CD1c-positive myeloid dendritic cell (primary cell): ENCODE measurements around the gene FSIP2.

Experiments
- DNase-seq: peaks from one replicate; pipeline ENCODE4 v3.0.0-alpha.2; 2016; ENCODE audit errors: extremely low spot score

Gene FSIP2, protein sequence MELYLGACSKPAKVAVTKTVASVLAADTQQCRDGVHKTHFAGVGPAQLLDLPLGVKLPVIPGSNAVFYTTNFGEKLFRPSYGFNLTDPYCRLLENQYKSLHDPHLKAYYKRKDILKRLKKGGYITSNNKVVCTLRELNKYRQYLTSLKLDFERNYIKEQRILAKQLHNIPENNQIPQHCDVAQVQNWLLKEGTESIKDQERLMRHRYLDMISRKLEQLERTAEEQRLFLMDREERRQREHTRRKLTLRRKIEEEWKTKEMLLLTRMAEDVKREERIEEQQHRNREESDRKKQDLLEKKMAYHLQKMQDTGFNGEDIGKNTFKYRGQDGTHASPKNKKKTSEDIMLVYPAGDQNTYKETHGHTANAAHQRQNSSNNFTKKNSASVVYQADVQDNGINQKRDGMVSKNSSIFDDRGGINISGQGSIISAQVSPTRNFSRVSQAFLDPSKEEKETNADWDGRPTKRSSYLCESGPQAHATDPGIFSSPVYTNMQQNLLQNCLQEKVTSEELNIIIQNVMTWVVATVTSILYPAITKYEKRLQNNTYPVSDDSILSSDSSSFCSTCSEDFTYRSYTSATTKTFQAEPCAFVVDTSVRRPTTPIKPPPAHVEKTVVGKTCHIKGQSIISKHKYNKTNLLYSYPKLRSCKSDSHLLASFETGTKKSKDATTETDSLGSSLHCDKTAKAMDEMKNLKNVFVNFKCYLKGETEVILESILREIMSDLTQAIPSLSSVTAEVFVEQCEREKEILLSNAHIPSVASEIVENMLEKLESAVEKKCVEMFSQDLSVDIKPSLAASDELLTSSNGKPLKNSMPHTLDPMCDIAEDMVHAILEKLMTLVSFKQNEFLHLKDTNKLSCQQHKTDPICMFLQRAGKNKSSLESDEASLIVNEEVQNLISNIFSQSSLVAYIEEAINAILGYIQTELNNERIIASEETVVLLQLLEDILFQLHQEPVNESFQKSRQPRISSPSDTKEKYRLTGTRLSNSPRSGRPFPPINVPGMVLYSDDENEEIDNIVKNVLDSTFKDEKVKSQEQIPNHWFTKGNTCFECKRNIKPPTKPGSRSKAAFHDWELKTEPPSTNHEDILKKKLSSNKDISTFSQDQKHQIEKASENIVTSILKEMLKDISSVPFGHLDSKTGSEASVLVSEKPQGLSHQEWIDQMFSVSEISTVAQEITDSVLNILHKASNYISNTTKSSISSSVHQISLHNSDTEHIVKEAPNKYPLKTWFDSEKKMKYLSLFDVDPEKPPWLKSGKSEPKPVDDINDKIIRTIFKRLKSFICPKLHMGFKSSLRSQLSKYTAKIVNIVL (N-terminal part only)

DNA sequence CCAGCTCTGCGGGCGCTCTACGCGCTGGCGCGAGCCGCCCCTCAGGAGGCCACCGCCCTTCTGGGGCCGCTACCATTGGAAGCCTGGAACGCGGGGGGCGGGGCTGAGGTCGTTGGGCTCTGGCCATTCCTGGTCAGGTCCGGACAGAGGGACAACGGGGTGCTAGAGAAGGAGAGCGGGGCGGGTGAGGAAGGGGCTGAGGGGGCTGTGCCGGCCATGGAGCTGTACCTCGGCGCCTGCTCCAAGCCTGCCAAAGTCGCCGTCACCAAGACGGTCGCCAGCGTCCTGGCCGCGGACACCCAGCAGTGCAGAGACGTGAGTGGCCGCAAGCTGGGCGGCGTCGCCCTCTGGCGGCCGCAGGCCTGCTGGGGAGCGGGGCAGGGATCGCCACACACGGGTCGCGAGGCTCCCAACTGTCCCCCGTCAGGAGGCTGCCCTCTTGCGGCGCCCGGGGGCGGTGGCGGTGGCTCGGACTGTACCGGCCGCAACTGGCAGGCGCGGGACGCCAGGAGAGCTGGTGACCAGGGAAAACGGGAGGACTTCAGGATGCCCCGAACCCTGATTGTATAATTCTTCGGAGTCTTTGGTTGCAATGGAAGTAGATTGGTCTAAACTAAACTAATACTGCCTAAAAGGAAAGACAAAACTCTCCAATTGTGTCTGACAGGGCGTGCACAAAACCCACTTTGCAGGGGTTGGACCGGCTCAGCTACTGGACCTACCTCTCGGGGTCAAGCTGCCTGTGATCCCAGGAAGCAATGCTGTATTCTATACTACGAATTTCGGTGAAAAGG lies at the start of gene FSIP2:
Gene FSIP2, plus strand, starts transcription at position 126 of the 794 bp plus-strand sequence. Its CDS starts 91 bp downstream, at position 217.
- DNase-seq = peak; percentile 69

DNA sequence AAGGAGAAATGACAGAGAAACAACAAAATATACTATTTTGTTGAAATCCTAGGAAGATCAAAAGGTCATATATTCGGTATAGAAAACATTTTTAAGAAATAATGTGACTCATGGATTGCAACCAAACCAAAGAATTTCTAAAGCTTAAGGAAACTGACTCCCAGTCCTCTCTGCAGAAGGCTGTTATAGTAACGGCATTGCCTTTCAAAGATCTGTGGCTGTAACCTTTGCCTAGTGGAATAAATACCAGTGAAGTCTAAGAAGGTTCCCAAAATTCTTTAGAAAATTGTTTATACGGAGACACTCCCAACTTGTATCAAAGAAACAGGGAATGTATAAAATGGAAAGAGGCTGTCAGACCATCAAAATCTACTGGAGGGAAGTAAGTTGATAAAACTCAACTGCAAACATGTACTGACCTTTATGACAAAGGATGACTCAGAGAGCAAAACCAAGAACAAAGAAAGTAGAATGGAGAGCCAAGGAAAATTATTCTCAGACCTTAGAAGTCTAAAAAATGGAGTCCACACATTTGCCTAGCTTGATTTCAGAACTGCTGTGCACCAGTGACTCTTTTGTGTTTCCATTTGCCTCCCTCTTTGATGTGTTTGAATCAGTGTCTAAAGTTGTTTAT lies 48.6 kb upstream of the FSIP2 start:
- no peak for DNase-seq

DNA sequence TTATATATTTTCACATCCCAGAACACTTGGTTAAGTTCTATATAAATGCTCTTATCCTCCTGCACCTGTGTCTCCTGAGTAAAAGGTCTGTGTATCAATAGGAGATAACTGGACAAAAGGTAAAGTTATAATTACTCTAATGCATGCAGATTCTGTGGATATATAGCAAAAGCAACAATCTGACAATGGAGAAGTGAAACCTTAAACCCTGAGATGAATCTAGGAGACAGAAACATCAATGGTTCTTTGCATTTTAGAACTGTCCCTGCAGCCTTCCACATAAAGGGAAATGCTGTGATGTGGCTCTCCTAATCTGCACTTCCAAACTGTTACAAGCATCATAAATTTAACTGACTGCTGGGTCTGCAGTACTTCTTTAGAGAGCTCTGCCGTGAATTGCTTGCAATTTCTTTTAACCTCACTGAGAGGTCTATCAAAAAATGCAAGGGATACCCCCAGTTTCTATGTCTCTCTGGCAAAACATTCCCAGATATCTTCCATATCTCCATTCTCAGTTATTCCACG lies 42.8 kb upstream of the FSIP2 start:
- no peak for DNase-seq

DNA sequence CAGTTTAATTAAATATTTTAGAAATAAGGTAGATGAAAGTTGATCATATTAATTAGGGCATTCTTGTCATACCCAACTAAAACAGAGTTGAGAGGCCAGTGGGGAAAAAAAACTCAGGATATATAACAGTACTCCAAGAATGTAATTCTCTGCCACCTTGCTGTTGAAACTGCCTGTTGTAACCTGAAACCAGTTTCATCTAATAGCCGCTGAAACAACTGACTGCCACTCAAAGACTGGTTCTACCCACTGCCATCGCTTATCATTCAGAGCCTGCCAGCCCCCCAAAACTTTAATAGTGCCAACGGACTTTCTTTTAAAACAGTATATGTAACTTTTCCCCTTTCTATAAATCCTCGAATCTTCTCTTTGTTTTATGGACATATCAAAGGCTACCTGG lies 37.7 kb upstream of the FSIP2 start:
- no peak for DNase-seq

DNA sequence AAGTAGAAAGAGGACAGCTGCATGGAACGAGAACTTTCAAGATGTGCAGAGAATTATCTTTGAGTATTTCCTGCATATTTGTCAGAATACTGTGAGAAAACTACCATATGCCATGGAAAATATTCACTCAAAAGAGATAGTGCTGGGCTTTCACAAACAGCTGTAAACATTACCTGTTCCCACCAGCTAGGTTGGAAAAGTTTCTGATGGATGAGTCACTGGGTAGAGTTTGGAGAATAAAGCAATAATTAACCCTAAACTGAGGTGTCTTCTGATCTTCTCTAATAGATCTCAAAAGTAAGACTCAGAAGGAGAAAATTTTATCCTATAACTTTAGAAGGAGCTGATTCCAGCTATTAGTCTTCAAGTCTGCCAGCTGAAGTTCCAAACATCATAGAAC lies 3.9 kb upstream of the FSIP2 start:
- DNase-seq = no peak

DNA sequence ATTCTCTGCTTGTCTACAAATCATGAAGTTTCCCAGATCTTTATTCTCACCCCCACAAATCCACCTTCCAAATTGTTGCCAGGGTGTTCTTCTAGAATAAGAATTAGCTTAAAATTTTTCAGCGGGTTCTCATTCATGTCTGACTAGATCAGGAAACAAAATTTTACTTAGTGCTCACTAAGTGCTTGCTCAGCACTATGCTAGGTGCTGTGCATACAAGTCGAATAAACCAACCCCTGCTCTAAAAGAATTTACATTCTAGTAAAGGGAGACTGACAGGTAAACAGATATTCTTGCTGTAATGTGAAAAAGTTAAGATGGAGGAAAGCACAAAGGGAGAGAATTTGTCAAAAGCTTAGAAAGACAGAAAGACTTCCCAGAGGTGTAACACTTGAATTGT lies 2.4 kb upstream of the FSIP2 start:
- DNase-seq = no peak

DNA sequence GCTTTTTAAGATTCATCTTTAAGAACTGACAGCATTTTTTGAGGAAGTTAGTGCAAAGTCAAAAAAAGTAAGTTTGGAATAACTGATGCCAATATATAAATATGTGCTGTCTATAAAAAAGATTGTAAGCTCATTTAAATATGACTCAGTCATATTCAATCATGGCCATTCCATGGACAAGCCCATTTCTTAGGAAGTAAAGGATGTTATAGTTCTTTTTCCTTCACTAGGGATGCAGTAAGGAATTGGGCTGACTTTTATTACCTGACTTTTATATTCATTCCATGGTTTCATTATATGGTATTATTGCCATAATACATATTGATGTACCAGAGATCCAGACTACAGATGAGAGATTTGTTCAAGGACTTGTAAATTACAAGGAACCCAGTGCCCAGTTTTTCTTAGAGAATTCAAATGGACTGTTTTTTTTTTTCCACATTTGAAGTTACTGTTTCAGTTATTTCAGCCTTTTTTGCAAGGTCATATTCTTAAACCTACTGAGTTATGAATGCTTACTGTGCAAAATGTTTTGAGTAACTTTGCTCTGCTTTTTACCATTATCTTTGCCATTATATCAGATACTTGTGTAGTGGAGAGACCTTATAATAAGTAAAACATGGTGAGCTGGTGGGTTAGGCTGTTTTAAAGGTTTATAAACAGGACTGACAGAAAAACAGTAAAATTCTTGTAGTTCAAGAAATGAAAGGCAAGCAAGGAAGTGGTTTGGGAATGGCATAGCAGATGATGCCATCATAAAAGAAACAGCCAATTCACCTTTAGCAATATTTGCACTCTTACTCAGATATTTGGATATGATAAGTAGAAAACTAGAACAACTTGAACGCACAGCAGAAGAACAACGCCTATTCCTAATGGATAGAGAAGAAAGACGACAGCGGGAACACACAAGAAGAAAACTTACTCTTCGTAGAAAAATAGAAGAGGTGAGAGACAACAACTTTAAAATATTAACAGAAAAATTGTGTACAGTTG lies 7.6 kb downstream of the FSIP2 start:
- no peak for DNase-seq

DNA sequence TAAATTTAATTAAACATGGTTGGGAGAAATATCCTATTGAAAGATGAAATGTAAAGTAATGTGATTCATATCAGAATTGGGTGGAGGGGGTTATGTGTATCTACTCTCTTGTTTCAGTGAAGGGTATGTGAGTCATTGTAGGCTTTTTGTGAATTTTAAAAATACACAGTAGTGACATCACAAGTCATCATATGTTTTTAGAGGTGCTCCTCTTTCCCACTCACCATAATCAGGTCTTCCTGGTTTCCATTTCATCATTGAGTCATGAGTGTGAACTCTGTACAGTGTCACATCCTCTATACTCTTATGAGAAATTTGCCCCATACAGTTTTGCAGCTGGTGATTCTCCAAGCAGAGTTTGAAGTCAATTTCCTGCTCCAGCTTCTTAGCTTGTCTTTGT lies 18.8 kb downstream of the FSIP2 start:
- no peak for DNase-seq

DNA sequence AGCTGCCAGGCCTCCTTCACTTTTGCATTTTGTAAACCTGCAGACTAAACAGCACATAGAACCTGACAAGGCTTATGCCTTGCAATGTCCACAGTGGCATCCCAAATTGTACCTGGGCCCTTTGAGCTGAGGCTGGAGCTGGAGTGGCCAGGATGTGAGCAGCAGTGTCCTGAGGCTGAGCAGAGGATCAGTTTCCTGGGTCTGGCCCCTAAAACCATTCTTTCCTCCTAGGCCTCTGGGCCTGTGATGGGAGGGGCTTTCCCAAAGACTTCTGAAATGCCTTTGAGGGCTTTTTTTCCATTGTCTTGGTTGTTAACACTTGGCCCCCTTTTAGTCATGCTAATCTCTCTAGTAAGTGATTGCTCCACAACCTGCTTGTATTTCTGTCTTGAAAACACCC lies 32.8 kb downstream of the FSIP2 start:
- DNase-seq = no peak

DNA sequence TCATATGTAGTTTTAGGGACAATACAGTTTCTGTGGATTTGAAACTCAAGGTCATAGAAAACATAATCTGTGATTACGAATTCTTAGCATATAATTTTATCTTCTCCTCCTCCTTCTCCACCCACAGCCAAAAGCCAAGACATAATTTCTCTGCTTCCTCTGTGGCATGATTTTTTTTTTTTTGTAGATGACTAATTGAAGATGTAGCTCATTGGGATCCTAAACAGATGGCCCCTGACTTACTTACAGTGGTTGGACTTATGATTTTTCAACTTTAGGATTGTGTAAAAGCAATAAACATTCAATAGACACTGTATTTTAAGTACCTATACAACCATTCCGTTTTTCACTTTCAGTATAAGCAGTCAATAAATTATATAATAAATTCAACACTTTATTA lies 42.3 kb downstream of the FSIP2 start:
- DNase-seq = no peak

DNA sequence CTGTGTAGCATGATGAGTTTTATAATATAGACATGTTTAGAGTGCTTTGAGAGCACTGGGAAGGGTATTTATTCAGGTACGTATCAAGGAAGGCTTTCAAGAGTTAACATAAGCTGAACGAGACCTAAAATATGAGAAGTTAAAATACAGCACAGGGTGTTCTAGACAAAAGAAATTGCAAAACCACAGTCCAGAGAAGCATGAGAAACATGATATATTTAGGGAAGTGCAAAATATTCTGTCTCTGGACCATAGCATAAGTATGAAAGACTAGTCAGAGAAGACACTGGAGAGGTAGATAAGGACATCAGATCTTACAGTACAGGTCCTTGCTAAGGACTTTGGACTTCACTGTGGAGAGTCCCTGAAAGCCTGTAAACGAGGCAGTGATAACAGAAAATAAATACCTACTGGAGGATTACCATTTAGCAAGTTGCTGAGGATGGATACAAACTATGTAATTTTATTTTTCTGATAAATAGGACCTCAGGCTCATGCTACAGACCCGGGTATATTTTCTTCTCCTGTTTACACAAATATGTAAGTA lies 43.7 kb downstream of the FSIP2 start:
- no peak for DNase-seq

DNA sequence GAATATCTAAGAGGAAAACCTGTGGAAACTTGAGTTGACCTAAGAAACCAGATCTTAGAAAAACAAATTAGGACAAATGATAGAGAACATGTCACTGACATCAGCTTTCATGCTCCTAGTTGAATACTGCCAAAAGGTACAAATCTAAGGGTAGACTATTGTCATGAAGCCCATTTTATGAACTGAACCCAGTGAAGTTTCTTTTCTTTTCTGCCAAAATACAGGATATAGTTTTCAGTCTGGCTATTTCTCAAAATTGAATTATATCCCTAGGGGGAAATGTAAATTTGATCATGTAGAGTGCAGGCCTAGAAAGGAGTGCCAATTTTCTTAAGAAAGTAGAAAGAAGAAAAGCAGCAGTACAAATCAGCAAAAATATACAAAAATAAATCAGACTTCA lies 46.6 kb downstream of the FSIP2 start:
- DNase-seq = no peak

DNA sequence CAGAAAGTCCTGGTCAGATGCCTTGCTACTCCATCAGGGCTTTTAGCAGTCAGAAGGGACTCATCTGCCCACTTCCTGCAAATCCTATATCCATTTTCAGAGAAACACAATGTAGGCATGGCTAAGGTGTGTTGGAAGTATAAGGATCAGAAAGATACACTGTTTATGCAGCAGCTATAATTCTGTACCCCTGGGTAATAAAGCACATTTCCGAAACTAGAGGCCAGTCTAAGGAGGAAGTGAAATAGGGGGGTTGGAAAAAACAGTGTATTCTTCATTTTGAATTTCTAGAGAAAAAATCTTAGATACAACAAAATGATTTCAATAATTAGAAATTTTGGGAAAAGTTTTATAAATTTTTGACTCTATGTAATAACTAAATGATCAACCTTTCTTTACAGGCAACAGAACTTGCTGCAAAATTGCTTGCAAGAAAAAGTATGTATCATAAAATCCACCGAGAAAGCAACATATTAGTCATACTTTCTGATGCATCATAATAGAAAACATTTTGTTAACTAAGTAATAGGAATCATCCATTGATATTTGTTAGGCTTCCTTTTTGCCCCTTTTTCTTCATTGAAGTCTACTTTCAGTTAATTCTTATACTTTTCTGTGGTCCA lies 47.4 kb downstream of the FSIP2 start:
- DNase-seq = no peak

DNA sequence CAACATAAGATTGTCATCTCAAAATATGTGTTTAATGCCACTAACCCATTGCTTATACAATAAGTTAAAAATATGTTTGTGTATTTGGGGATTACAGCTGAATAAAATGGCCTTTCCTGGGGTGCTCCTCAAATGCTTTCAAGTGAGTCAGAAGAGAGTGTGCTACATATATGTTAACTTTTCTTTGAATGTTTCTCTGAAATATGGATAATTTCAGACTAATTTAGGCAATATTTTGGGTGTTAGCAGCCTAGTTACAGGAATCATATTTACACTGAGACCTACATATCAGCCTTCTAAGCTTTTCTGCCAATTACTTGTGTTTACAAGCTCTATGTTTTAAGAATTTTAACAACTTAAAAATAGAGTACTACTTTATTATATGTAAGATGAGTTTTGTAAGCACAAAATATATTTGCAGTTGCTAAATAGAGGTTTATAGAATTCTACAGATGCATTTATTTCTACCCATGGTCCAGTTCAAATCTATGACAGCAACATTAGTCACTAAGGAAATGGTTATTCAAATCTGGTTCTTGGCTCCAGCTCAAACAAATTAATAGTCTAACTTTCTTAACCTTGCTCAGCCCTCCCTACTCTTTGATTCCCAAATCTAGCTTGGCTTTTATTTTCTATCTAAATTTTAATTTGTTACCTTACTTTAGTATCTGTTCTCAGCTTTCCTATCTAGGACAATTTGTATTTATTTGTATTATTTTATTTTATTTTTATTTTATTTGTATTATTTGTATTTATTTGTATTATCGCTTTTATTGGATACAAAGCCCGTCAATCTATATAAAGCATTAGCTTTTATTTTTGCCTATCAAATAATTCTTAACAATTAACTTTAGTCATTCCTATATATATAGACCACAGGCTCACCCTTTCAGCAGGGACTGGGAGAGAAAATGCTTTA lies 48.9 kb downstream of the FSIP2 start:
- no peak for DNase-seq

DNA sequence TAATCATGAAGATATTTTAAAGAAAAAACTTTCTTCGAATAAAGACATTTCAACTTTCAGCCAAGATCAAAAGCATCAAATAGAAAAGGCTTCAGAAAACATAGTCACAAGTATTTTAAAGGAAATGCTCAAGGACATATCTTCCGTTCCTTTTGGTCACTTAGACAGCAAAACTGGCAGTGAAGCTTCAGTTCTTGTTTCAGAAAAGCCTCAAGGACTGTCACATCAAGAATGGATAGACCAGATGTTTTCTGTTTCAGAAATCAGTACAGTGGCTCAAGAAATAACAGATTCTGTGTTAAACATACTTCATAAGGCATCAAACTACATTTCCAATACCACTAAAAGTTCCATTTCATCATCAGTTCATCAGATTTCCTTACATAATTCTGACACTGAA lies 51.8 kb downstream of the FSIP2 start:
- DNase-seq = no peak

DNA sequence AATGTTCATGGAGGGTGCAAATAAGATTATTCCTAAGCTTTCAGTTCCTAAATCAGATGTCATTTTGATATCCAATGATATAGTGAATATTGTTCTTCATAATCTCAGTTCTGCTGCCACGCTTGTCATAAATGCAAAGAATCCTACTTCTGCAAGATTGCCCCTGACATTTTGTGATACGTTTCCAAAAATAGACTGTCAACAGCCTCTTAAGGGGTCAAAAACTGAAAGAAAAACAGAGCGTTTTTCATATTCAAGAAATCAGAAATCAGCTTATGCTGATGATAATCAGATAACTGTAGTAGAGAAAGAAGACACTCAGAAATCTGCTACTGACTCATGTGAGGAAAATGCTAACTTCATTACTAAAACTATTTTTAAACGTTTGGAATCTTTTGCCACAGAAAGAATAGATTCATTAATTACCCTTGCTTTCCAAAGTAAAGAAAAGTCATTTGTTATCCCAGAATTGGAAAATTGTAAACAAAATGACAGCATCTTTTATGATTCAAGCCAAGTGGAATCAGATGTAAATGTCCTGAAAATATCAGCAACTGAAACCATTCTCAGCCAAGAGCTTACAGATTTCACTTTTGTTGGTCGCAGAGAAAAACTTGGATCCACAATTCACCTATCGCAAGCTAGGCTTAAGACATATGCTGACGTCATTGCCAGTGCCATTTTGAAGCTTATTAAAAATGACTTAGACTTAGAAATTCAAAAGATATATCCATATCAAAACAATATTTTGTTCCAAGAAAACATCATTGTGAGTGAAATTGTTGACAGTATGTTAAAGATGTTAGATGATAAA lies 55.1 kb downstream of the FSIP2 start:
- DNase-seq = no peak

DNA sequence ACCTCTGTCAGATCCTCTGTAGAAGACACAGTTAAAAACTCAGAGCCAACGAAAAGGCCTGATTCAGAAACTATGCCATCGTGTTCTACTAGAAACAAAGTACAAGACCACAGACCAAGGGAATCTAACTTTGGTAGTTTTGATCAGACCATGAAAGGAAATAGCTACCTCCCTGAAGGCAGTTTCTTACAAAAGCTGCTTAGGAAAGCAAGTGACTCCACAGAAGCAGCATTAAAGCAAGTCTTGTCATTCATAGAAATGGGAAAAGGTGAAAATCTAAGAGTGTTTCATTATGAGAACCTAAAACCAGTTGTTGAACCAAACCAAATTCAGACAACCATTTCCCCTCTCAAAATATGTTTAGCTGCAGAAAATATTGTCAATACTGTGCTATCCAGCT lies 58.2 kb downstream of the FSIP2 start:
- DNase-seq = no peak
